Progenitor cell of endocrine pancreas (in vitro differentiated cells): ENCODE measurements around the gene ORAI2. TPM values are rescaled to one million over a fixed set of nuclear protein-coding genes. Genes with fewer than 3 reads are reported as not detected.
A peak's percentile ranks its signal among the peaks of the same experiment; 100 is the strongest.

Experiments
- DNase-seq: peaks from one replicate; pipeline ENCODE4 v3.0.0; 2021; ENCODE audit warnings: low spot score; ENCODE audit not compliant: unreplicated experiment
- H3K27ac Mint-ChIP-seq: 2 replicates; pipeline ENCODE4 v1.8.0; 2021; ENCODE audit warnings: mild to moderate bottlenecking, moderate library complexity, mixed read lengths
- H3K27me3 Mint-ChIP-seq: 2 replicates; pipeline ENCODE4 v1.8.0; 2021; ENCODE audit warnings: mixed read lengths
- H3K36me3 Mint-ChIP-seq: 2 replicates; pipeline ENCODE4 v1.8.0; 2022; ENCODE audit warnings: mixed read lengths; ENCODE audit not compliant: insufficient read depth
- H3K4me1 Mint-ChIP-seq: 2 replicates; pipeline ENCODE4 v1.8.0; 2021; ENCODE audit warnings: low read depth, mixed read lengths
- H3K4me3 Mint-ChIP-seq: 2 replicates; pipeline ENCODE4 v1.8.0; 2021; ENCODE audit warnings: low read depth, mild to moderate bottlenecking, moderate library complexity, mixed read lengths
- H3K9me3 Mint-ChIP-seq: 2 replicates; pipeline ENCODE4 v1.8.0; 2021; ENCODE audit warnings: low read depth, mixed read lengths
- total RNA-seq: library from RNA; stranded (reverse); gene quantifications from 2 replicates; pipeline ENCODE4 v1.2.1, GENCODE V29; 2021
- TF ChIP-seq, protein P1 (sequence below): fragments of 200-600 bp; sonication (generic); IDR thresholded peaks from one replicate; pipeline ENCODE4 v1.5.0; 2021; ENCODE audit warnings: antibody characterized with exemption, mild to moderate bottlenecking; ENCODE audit not compliant: unreplicated experiment

ORAI2 gene
- total RNA-seq, 1 donor from 2014 or later = 41.8 TPM

DNA sequence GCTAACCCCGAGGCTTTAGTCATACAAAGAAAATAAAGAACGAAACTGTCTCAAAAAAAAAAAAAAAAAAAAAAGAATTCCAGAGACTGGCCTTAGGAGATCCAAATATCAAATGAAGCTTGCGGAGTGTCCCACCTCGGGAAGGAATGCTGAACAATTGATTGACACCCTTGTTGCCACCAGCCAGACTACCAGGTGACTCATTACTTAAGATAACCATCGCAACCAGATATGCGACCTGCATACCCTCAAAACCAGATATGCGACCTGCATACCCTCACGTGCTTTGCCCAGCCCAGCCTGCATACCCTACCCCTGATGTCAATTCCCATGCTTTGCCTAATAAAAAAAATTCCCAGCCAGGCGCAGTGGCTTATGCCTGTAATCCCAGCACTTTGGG, 39.9 kb upstream of the ORAI2 start:
- Mint-ChIP-seq H3K36me3 (peaks cover 7% of the 10 kb centered on the region), H3K4me1 (peaks cover 17% of the 10 kb centered on the region), H3K27me3 (no peaks in the 10 kb centered on the region), H3K4me3 (no peak overlapping the region), H3K27ac (peak overlapping the region; percentile 91), H3K9me3 (no peaks in the 10 kb centered on the region)
- no peak for DNase-seq
- TF ChIP-seq, protein P1, sequence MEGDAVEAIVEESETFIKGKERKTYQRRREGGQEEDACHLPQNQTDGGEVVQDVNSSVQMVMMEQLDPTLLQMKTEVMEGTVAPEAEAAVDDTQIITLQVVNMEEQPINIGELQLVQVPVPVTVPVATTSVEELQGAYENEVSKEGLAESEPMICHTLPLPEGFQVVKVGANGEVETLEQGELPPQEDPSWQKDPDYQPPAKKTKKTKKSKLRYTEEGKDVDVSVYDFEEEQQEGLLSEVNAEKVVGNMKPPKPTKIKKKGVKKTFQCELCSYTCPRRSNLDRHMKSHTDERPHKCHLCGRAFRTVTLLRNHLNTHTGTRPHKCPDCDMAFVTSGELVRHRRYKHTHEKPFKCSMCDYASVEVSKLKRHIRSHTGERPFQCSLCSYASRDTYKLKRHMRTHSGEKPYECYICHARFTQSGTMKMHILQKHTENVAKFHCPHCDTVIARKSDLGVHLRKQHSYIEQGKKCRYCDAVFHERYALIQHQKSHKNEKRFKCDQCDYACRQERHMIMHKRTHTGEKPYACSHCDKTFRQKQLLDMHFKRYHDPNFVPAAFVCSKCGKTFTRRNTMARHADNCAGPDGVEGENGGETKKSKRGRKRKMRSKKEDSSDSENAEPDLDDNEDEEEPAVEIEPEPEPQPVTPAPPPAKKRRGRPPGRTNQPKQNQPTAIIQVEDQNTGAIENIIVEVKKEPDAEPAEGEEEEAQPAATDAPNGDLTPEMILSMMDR = no peak

GRCh38 chr7:102395592-102395872, 37.8 kb upstream of the ORAI2 start:
- H3K36me3 Mint-ChIP-seq = peaks cover 12% of the 10 kb centered on the region
- TF ChIP-seq, protein P1 = no peak
- DNase-seq = no peak
- H3K4me3 Mint-ChIP-seq = peak overlapping the region; percentile 79
- H3K9me3 Mint-ChIP-seq = no peaks in the 10 kb centered on the region
- H3K27ac Mint-ChIP-seq = peak overlapping the region; percentile 98
- no peaks in the 10 kb centered on the region for H3K27me3 Mint-ChIP-seq
- H3K4me1 Mint-ChIP-seq = peaks cover 17% of the 10 kb centered on the region

DNA sequence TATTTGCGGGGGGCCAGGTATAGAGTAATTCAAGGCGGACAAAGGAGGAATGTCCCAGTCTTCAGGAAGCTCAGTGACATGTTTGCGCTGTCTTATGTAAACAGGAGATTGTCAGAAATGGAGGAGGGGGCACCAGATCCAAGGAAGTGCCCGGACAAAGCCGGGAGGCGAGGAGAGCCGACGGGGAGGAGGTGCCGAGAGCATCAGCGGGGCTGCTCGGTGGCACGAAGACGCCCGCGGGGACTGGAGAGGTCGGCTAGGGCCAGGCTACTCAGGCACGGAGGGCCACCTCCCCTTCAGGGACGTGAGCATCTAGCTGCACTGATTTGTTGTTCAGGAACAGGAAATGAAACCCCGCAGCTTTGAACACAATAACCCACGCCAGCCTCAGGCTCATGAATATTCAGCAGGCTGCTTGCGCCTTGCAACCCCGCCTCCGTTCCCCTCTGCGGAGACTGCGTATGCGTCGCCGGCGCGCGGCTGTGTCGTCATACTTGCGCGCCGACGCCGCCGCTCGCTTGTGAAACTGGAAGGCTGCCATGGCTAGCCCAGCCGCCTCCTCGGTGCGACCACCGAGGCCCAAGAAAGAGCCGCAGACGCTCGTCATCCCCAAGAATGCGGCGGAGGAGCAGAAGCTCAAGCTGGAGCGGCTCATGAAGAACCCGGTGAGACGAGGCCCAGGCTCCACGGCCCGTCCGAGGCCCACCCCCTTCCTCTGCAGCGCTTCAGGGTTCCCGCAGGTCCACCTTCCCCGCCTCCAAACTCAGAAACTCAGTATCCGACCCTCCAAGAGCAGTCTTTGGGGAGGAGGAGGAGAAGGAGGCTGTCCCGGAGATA, 37.3 kb upstream of the ORAI2 start, which contains the start of gene PRKRIP1:
Gene PRKRIP1, plus strand, starts transcription at position 491 of the 837 bp plus-strand sequence. Its CDS starts 49 bp downstream, at position 540.
- Mint-ChIP-seq H3K9me3 (no peaks in the 10 kb centered on the region), H3K4me1 (peaks cover 17% of the 10 kb centered on the region), H3K36me3 (peaks cover 15% of the 10 kb centered on the region), H3K4me3 (peak within 1 kb of the TSS; percentile 79), H3K27me3 (no peaks in the 10 kb centered on the region), H3K27ac (peak within 1 kb of the TSS; percentile 98)
- peak; percentile 70 for DNase-seq
- TF ChIP-seq, protein P1 = no peak

GRCh38 chr7:102396710-102397019, 36.7 kb upstream of the ORAI2 start:
- peak overlapping the region; percentile 98 for H3K27ac Mint-ChIP-seq
- DNase-seq = no peak
- H3K9me3 Mint-ChIP-seq = no peaks in the 10 kb centered on the region
- H3K4me3 Mint-ChIP-seq = peak overlapping the region; percentile 79
- peaks cover 17% of the 10 kb centered on the region for H3K4me1 Mint-ChIP-seq
- peaks cover 16% of the 10 kb centered on the region for H3K36me3 Mint-ChIP-seq
- TF ChIP-seq, protein P1 = no peak
- no peaks in the 10 kb centered on the region for H3K27me3 Mint-ChIP-seq

DNA sequence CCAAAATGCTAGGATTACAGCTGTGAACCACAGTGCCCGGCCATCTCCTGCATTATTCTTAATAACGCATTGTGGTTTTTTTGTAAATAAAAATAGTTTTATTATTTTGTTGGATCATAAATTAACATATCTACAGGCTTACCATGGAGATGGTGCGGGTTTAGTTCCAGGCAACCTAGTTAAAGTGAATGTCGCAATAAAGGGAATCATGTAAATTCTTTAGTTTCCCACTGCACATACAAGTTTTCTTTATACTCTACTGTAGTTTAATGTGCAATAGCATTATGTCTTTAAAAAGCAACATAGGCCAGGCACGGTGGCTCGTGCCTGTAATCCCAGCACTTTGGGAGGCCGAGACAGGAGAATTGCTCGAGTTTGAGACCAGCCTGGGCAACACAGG, 34.8 kb upstream of the ORAI2 start:
- DNase-seq = no peak
- Mint-ChIP-seq H3K4me1 (peaks cover 12% of the 10 kb centered on the region), H3K27me3 (no peaks in the 10 kb centered on the region), H3K4me3 (no peak overlapping the region), H3K27ac (no peak overlapping the region), H3K36me3 (peaks cover 17% of the 10 kb centered on the region), H3K9me3 (no peaks in the 10 kb centered on the region)
- TF ChIP-seq, protein P1 = no peak
